Thymus (tissue), 11 donors: ENCODE measurements around the gene HES5. TPM values are rescaled to one million over a fixed set of nuclear protein-coding genes. Genes with fewer than 3 reads are reported as not detected.

Experiments
- DNase-seq, 9 donors: peaks; one replicate each; pipeline ENCODE4 v3.0.0-alpha.2; 2013; ENCODE audit warnings: low spot score in 9 of 9, low read depth in 6 of 9, missing footprints in 1 of 9
- H3K27ac ChIP-seq, 2 donors: one replicate each; pipeline ENCODE4 v1.5.1; 2013; ENCODE audit warnings: control low read depth in 1 of 2, low read depth in 1 of 2, low read length in 1 of 2, mild to moderate bottlenecking in 1 of 2, moderate library complexity in 1 of 2
- H3K27me3 ChIP-seq, 2 donors: one replicate each; pipeline ENCODE4 v1.5.1; 2013; ENCODE audit warnings: low read length in 1 of 2; ENCODE audit not compliant: control insufficient read depth in 2 of 2, insufficient read depth in 1 of 2
- H3K36me3 ChIP-seq, 2 donors: one replicate each; pipeline ENCODE4 v1.5.1; 2013; ENCODE audit warnings: low read length in 1 of 2, mild to moderate bottlenecking in 1 of 2, moderate library complexity in 1 of 2; ENCODE audit not compliant: control insufficient read depth in 2 of 2, insufficient read depth in 2 of 2
- H3K4me1 ChIP-seq, 2 donors: one replicate each; pipeline ENCODE4 v1.5.1; 2013; ENCODE audit warnings: low read length in 2 of 2; ENCODE audit not compliant: control insufficient read depth in 2 of 2, insufficient read depth in 2 of 2
- H3K4me3 ChIP-seq, 2 donors: one replicate each; pipeline ENCODE4 v1.5.1; 2013; ENCODE audit warnings: low read length in 2 of 2, control low read depth in 1 of 2, mild to moderate bottlenecking in 1 of 2
- H3K9me3 ChIP-seq, 2 donors: one replicate each; pipeline ENCODE4 v1.5.1; 2013; ENCODE audit warnings: low read length in 1 of 2, mild to moderate bottlenecking in 1 of 2; ENCODE audit not compliant: control insufficient read depth in 2 of 2, insufficient read depth in 1 of 2
- WGBS: extraction: QIAGEN DNeasy Blood & Tissue Kit; methylation state at CpG from one replicate; pipeline ENCODE4 v1.1.7; 2013; 5-methylcytosine and 5-hydroxymethylcytosine counted together
- polyA plus RNA-seq: library from polyadenylated mRNA; stranded (reverse); fragments of 200-250 nt; gene quantifications from one replicate; pipeline ENCODE4 v1.2.3, GENCODE V29; 2013
- total RNA-seq: library from RNA; stranded (reverse); fragments of 120-200 nt; gene quantifications from one replicate; pipeline ENCODE4 v1.2.4, GENCODE V29; 2013
- donor health status: healthy.

The HES5 gene
- total and polyA plus RNA-seq, 2 donors, result 0.38 to 0.55 TPM

DNA sequence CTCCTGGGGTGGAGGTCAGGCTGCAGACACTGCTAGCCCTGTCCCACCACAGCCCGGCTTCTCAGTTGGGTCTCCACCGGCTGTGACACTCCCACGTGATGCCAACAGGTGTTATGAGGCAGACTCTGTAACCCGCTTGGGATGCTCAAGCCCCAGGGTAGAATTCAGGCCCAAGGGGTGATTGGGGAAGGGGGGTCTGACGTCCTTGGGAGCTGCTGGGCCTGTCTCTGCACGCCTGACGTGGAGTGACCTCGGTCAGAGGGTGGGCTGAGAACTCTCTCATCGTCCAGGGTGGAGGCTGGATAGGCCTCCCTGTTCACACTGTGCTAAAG is 7.7 kb upstream of the HES5 start:
- Histone ChIP-seq H3K4me3 (no peak overlapping the region), H3K4me1 (peaks cover 18 to 58% of the 10 kb centered on the region in 2 donors), H3K27me3 (peaks cover 2 to 73% of the 10 kb centered on the region in 2 donors), H3K27ac (no peak overlapping the region), H3K9me3 (peaks cover 0 to 8% of the 10 kb centered on the region in 2 donors), H3K36me3 (no peaks in the 10 kb centered on the region)
- 88% methylated on average over 9 of the region's 9 CpGs for WGBS
- DNase-seq, result no peak

DNA sequence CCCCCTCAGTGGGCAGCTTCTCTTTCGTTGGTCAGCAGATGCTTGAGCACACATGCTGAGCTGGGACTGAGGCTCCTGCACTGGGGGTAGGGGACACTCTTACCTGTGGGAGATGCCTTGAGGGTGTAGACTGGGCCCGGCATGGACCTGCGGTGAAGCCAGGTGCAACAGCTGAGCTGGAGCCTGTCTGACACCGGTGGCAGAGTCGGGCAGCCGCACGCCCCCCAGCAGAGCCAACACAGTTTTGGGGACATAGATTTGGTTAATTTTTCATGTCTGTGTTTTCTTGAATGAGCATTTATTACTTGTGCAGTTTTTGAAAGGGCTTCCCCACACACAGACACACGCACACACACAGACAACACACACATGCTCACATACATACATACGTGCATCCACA is 5.9 kb upstream of the HES5 start:
- DNase-seq, result no peak
- H3K27ac ChIP-seq, result no peak overlapping the region
- H3K27me3 ChIP-seq, result peaks cover 13 to 85% of the 10 kb centered on the region in 2 donors
- peaks cover 15 to 44% of the 10 kb centered on the region in 2 donors for H3K4me1 ChIP-seq
- H3K9me3 ChIP-seq, result peaks cover 0 to 8% of the 10 kb centered on the region in 2 donors
- no peak overlapping the region for H3K4me3 ChIP-seq
- H3K36me3 ChIP-seq, result no peaks in the 10 kb centered on the region
- WGBS, result 95% methylated on average over 9 of the region's 9 CpGs

DNA sequence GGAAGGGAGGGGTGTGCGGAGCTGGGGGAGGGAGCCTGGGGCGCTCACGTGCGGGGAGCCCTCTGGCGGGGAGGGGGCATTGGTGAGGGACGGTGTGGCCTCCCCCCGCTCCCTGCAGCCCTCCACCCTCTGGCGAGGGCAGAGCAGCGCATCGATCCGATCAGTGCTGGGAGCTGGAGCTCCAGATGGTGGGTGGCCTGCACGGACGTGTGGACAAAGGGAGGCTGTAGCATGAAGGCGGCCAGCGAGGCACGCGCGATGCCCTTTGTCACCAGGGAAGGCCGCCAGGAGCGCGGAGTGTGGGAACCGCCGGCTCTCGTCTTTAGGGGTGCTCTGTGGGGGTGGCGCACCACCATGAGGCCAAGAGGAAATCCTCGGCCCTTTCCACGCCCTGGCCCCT is 5.4 kb upstream of the HES5 start:
- H3K36me3 ChIP-seq, result no peaks in the 10 kb centered on the region
- peaks cover 18 to 46% of the 10 kb centered on the region in 2 donors for H3K4me1 ChIP-seq
- no peak overlapping the region for H3K27ac ChIP-seq
- no peak for DNase-seq
- peaks cover 0 to 8% of the 10 kb centered on the region in 2 donors for H3K9me3 ChIP-seq
- 86% methylated on average over 27 of the region's 27 CpGs for WGBS
- no peak overlapping the region for H3K4me3 ChIP-seq
- H3K27me3 ChIP-seq, result peaks cover 17 to 89% of the 10 kb centered on the region in 2 donors

DNA sequence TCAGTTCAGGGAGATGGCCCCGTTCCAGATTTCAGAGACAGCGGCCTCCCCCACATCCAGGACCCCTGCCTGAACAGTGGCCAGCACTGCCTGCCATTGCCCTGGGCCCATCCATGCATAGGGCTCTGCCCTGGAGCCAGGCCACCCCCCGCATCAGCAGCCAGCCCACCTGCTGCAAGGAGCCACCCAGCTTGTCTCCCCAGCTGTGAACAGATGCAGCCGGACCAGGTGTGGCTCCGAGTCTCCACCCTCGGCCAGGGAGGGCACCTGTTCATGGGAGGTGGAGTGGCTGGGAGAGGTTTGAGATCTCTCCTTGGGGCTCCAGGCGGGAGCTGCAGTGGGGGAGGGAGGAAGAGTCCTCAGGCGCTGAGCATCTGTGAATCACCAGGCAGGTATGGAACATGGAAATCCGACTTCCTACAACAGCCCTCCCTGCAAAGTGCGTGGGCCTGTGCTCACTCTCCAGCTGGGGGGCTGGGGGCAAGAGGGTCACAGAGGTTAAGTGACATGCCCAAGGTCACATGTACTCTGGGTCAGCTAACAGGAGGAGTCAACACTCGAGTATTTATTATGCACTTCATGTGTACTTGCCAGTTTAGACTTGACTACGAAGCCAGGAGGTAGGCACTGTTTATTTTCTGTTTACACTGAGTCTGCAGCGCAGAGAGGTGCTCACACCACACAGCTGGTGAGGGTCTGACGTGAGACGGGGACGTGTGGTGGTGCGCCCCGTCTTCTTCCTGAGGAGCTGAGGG is 4.8 kb upstream of the HES5 start:
- DNase-seq, result peak in 2 of 9 donors; percentile 65 to 67
- Histone ChIP-seq H3K4me1 (peaks cover 19 to 44% of the 10 kb centered on the region in 2 donors), H3K4me3 (no peak overlapping the region), H3K27ac (no peak overlapping the region), H3K27me3 (peaks cover 23 to 90% of the 10 kb centered on the region in 2 donors), H3K9me3 (peaks cover 0 to 8% of the 10 kb centered on the region in 2 donors), H3K36me3 (no peaks in the 10 kb centered on the region)
- WGBS, result 51% methylated on average over 18 of the region's 18 CpGs

DNA sequence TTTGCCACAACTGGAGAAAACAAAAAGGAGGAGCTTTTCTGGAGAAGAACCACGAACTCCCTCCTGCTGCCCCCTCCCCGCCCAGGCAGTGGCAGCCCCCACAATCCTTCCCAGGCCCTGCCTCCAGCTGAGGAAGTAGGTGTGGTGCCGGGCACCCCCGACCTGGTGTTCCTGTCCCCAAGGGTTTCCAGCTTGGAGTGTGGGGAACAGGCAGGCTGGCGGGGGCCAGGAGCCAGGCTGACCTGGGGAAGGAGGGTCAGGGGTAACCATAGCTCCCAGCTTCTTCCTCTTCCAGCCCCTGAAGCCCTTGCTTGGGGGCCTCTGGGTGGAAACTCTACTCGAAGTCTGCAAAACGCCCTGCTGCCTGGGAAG is 4.2 kb upstream of the HES5 start:
- Histone ChIP-seq H3K27ac (no peak overlapping the region), H3K4me3 (no peak overlapping the region), H3K9me3 (peaks cover 0 to 3% of the 10 kb centered on the region in 2 donors), H3K36me3 (no peaks in the 10 kb centered on the region), H3K4me1 (peaks cover 20 to 40% of the 10 kb centered on the region in 2 donors), H3K27me3 (peaks cover 29 to 92% of the 10 kb centered on the region in 2 donors)
- whole genome bisulfite sequencing, result 22% methylated on average over 7 of the region's 7 CpGs
- DNase-seq, result no peak

DNA sequence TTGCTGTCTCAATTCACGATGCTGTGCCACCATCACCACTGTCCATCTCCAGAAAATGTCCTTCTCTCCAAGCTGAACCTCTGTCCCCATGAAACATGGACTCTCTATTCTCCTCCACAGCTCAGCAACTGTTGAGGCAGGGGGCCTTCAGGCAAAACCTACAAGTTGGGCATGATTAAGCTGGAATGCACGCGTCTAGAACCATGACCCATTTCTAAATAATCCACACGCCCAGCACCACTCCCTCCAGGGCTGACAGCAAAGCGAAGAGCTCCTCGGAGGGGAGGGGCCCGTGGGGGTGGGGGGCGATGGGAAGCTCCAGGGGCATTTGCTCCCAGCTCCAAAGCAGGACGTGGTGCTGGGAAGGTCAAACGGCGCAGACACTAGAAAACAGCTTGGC is 3.3 kb upstream of the HES5 start:
- WGBS, result 94% methylated on average over 11 of the region's 11 CpGs
- Histone ChIP-seq H3K27me3 (peaks cover 38 to 94% of the 10 kb centered on the region in 2 donors), H3K27ac (no peak overlapping the region), H3K36me3 (no peaks in the 10 kb centered on the region), H3K9me3 (no peaks in the 10 kb centered on the region), H3K4me3 (no peak overlapping the region), H3K4me1 (peaks cover 26 to 42% of the 10 kb centered on the region in 2 donors)
- no peak for DNase-seq

DNA sequence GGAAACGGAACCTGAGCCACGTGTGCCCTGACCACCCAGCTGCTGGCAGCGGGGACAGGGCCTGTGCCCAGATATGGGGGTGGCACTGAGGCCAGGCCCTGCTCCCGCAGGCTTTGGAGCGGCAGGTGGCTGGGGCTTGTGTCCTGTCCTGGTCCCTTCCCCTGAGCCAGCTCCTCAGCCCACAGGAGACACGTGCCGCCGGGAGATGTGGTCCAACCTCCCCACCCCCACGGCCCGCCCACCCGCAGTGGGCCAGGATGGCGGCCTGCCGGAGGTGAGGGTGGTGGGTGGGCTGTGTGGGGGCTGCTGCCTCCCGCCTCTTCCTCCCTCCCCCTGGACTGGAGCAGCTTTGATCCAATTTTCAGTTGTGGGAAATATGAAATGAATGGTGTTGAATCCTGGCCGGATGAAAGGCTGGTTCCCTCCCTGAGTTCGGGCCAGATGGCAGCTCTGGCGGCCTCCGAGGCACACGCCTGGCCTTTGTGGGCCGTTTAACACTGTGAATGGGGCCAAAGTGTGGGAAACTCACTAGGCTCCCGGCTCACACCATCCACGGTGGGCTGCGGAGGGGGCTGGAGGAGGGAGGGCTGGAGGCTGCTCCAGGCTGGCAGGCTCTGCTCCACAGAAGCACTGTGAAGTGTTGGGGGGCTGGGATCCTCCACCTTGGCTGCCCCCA is 2.6 kb upstream of the HES5 start:
- DNase-seq, result no peak
- Histone ChIP-seq H3K27ac (no peak overlapping the region), H3K9me3 (no peaks in the 10 kb centered on the region), H3K36me3 (no peaks in the 10 kb centered on the region), H3K27me3 (peaks cover 46 to 98% of the 10 kb centered on the region in 2 donors), H3K4me1 (peaks cover 26 to 42% of the 10 kb centered on the region in 2 donors), H3K4me3 (no peak overlapping the region)
- 95% methylated on average over 23 of the region's 23 CpGs for WGBS

DNA sequence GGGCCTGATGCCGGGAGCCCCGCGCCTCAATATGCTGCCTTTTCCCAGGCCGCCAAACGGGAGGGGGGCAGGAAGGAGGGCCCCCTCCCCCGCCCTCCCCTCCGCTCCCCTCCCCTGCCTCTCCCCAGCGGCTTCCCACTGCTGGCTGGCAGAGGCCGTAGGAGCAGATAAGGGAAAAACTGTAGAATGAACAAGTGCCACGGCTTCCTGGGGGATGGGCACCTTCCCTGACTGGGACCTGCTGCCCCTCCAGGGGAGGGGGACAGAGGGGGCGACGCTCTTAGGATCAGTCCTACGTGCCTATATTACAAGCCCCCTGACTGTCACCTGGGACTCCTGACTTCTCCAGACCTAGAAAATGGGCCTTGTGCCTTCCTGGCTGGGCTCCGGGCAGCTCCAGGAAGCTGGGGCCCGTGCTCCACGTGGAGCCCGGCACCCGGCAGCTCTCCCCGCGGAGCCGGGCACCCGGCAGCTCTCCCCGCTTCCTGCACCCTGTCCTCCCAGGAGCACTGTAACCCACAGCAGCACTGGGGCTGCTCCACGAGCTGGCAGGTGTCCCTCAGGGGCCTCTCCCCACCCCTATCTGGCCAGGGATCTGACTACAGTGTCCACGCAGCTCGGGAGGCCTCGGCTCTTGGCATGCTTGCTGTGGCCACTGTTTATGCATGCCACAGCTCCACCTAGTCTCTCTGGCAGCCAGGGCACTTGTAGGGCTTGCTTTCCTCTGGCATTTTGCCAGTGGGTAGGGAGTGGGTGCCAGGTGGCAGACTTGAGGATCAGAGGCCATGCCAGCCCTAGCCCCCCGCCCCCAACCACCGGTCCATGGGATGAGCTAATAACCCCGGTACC is 674 bp upstream of the HES5 start:
- peaks cover 46 to 90% of the 10 kb centered on the region in 2 donors for H3K27me3 ChIP-seq
- peak in 1 of 9 donors; percentile 24 for DNase-seq
- H3K4me1 ChIP-seq, result peaks cover 31 to 51% of the 10 kb centered on the region in 2 donors
- H3K36me3 ChIP-seq, result no peaks in the 10 kb centered on the region
- no peaks in the 10 kb centered on the region for H3K9me3 ChIP-seq
- peak overlapping the region in 1 of 2 donors; percentile 41 for H3K4me3 ChIP-seq
- H3K27ac ChIP-seq, result no peak overlapping the region
- WGBS, result 6% methylated on average over 30 of the region's 30 CpGs
